Measurements from ENCODE around the gene BUD13. TPM values are rescaled to one million over a fixed set of nuclear protein-coding genes. Genes with fewer than 3 reads are reported as not detected.

Gene BUD13
- total and polyA plus RNA-seq, 2 of the 13 experiments (the other 11 are each of a cell fraction or from before 2014, with no cell fraction given) = 13.3 to 25.9 TPM

DNA sequence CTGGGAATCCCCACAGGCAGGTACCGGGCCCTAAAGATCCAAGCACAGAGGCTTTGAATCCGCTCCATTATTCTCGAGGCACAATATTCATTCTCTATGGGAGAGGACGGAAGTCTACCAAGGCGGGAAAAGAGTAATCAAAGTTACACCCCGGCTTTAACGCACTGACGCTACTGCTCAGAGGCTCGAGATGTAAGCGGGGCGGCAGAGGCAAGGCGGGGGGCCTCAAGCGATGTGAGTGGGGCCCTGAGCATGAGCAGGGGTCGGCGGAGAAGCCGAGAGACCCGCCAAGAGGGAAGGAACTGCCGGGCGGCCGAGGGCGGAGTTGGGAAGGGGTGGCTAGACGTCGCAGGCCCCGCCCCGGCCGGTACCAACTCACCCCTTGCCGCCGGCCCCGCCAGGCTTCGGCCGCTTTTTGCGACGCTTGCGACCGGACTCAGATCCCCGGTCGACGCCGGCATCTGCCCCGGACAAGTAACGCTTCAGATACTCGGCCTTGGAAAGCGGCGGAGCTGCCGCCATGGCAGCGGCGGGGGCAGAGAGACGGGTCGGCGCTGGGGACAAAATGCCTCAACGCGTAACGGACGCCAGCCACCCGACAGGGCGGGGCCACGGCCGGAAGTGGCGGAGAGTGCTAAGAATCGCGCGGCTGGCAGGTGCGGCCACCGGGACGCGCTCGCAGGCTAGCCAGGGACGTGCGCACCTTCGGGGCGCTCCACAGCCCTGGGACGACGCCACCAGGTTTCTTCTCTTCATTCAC, at the start of gene BUD13 (continued):
- TF ChIP-seq, protein P1, sequence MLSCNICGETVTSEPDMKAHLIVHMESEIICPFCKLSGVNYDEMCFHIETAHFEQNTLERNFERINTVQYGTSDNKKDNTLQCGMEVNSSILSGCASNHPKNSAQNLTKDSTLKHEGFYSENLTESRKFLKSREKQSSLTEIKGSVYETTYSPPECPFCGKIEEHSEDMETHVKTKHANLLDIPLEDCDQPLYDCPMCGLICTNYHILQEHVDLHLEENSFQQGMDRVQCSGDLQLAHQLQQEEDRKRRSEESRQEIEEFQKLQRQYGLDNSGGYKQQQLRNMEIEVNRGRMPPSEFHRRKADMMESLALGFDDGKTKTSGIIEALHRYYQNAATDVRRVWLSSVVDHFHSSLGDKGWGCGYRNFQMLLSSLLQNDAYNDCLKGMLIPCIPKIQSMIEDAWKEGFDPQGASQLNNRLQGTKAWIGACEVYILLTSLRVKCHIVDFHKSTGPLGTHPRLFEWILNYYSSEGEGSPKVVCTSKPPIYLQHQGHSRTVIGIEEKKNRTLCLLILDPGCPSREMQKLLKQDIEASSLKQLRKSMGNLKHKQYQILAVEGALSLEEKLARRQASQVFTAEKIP (CRISPR knock-in tag; IDR thresholded peaks at IDR 0.05; ENCODE audit: borderline replicate concordance) = no peak
- TF ChIP-seq DNMT3B (CRISPR knock-in tag; conservative IDR thresholded peaks at IDR 0.05) = peak; percentile 40; the same call in 1 of the 2 replicates
- TF ChIP-seq ZNF260 (CRISPR knock-in tag; IDR thresholded peaks at IDR 0.05; ENCODE audit: borderline replicate concordance, low read depth) = no peak
- no peak for TF ChIP-seq RORA (CRISPR knock-in tag; IDR thresholded peaks at IDR 0.05)
- no peak for TF ChIP-seq NFE2L1 (CRISPR knock-in tag; IDR thresholded peaks at IDR 0.05; ENCODE audit: borderline replicate concordance)
- no peak for TF ChIP-seq MBNL3 (CRISPR knock-in tag; conservative IDR thresholded peaks at IDR 0.05)
- TF ChIP-seq ASH2L (IDR thresholded peaks at IDR 0.05; ENCODE audit: insufficient read length, low read depth, low read length) = peak; percentile 97
- TF ChIP-seq, protein P2, sequence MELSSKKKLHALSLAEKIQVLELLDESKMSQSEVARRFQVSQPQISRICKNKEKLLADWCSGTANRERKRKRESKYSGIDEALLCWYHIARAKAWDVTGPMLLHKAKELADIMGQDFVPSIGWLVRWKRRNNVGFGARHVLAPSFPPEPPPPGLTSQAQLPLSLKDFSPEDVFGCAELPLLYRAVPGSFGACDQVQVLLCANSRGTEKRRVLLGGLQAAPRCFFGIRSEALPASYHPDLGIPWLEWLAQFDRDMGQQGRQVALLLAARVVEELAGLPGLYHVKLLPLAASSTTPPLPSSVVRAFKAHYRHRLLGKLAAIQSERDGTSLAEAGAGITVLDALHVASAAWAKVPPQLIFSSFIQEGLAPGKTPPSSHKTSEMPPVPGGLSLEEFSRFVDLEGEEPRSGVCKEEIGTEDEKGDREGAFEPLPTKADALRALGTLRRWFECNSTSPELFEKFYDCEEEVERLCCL (CRISPR knock-in tag; IDR thresholded peaks at IDR 0.05; ENCODE audit: borderline replicate concordance) = no peak
- TF ChIP-seq ZNF550 (CRISPR knock-in tag; IDR thresholded peaks at IDR 0.05; ENCODE audit: borderline replicate concordance) = no peak
- 0 out of 2 replicates have a peak, but pooled peaks have one; percentile 34 for TF ChIP-seq FOXM1 (CRISPR knock-in tag; IDR thresholded peaks at IDR 0.05)
- TF ChIP-seq ZNF674 (CRISPR knock-in tag; IDR thresholded peaks at IDR 0.05; ENCODE audit: low read depth) = 0 out of 2 replicates have a peak, but pooled peaks have one; percentile 79
- TF ChIP-seq, protein P3, sequence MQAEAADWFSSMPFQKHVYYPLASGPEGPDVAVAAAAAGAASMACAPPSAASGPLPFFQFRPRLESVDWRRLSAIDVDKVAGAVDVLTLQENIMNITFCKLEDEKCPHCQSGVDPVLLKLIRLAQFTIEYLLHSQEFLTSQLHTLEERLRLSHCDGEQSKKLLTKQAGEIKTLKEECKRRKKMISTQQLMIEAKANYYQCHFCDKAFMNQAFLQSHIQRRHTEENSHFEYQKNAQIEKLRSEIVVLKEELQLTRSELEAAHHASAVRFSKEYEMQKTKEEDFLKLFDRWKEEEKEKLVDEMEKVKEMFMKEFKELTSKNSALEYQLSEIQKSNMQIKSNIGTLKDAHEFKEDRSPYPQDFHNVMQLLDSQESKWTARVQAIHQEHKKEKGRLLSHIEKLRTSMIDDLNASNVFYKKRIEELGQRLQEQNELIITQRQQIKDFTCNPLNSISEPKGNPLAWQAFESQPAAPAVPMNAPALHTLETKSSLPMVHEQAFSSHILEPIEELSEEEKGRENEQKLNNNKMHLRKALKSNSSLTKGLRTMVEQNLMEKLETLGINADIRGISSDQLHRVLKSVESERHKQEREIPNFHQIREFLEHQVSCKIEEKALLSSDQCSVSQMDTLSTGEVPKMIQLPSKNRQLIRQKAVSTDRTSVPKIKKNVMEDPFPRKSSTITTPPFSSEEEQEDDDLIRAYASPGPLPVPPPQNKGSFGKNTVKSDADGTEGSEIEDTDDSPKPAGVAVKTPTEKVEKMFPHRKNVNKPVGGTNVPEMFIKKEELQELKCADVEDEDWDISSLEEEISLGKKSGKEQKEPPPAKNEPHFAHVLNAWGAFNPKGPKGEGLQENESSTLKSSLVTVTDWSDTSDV (CRISPR knock-in tag; IDR thresholded peaks at IDR 0.05) = peak; percentile 33; the same call in 1 of the 2 replicates
- peak; percentile 73 for TF ChIP-seq TEAD3 (CRISPR knock-in tag; optimal IDR thresholded peaks at IDR 0.05; ENCODE audit: borderline replicate concordance)
- TF ChIP-seq TP53 (CRISPR knock-in tag; conservative IDR thresholded peaks at IDR 0.05) = peak; percentile 65; the same call in 1 of the 2 replicates
- TF ChIP-seq HNRNPH1 (optimal IDR thresholded peaks at IDR 0.05; ENCODE audit: low read depth, low read length) = no peak
- peak; percentile 31; the same call in 1 of the 2 replicates for TF ChIP-seq ZNF746 (CRISPR knock-in tag; IDR thresholded peaks at IDR 0.05)
- TF ChIP-seq, protein P4, sequence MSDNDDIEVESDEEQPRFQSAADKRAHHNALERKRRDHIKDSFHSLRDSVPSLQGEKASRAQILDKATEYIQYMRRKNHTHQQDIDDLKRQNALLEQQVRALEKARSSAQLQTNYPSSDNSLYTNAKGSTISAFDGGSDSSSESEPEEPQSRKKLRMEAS (IDR thresholded peaks at IDR 0.05) = peak; percentile 90
- TF ChIP-seq PAWR (CRISPR knock-in tag; IDR thresholded peaks at IDR 0.05; ENCODE audit: borderline replicate concordance) = 0 out of 2 replicates have a peak, but pooled peaks have one; percentile 27
- no peak for TF ChIP-seq U2AF1 (optimal IDR thresholded peaks at IDR 0.05; ENCODE audit: low read depth, low read length)
- peak; percentile 84 for TF ChIP-seq NR2C2 (CRISPR knock-in tag; IDR thresholded peaks at IDR 0.05; ENCODE audit: borderline replicate concordance)
- TF ChIP-seq HOXD1 (CRISPR knock-in tag; IDR thresholded peaks at IDR 0.05) = peak; percentile 69; the same call in 1 of the 2 replicates

All from HepG2 (cell line).